DMS 273 (cell line): ENCODE data around the gene TNNC2.
"Not testable (repeated sequence)": the region's sequence is repeated elsewhere in the genome, so short reads cannot be mapped to it uniquely, and the experiment has no call there.

ENCODE experiments used
- DNase-seq: peaks from one replicate; lab custom pipeline; 2025; ENCODE audit not compliant: unreplicated experiment; lab: John Stamatoyannopoulos, UW

Gene TNNC2

DNA sequence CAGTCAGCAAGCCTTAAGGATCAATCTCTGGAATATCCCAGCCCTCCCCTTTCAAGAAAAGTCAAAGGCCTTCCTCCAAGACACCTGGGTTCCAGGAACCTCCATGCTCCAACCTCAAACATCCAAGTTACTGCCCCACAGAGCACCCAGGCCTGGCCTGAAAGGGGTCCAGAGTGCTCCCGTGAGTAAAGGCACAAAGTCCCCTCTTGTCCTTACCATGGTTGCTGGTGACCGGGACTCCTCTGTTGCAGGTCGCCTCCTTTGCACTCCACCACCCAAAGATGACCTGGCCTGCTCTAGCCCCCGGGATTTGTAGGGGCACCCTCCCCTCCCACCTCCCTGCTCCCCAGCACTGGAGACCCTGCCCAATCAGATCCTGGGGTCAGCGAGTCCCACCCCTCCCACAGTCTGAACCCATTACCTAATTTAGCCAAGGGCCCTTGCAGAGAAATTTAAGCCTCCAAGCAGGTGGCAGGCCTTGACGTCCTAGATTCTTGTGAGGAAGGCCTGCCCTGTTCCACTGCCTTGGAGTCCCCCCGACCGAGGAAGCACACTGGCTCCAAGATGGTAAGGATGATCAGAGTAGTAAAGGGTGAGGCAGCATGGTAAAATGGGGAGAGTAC lies at the start of gene TNNC2:
TNNC2 (minus strand) TSS at position 283 of the 623 bp plus-strand sequence; CDS start at position 219, 64 bp downstream.
- no peak for DNase-seq

DNA sequence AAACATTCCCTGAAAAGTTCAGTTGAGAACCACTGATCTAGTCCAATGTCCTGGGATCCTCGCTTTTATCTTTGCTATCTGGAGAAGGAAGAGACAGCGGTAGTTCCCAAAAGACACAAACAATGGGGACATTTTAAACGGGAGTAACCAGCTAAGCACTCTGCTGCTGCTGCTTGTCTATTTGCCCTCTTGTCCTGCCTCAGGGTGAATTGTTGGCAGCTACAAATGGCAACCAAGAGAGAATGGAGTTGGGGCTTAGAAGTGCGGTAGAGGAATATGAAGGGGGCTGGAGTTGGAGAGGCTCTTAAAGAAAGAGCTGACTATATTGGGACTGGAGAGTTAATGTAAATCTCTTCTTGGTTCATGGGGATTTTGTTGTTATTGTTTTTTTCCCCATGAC lies 47.5 kb upstream of the TNNC2 start:
- no peak for DNase-seq

DNA sequence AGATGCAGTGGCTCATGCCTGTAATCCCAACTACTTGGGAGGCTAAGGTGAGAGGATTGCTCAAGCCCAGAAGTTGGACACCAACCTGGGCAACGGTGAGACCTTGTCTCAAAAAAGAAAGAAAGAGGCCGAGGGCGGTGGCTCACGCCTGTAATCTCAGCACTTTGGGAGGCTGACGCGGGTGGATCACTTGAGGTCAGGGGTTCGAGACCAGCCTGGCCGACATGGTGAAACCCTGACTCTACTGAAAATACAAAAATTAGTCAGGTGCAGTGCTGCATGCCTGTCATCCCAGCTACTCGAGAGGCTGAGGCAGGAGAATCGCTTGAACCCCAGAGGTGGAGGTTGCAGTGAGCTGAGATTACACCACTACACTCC lies 47.0 kb upstream of the TNNC2 start:
- DNase-seq = not testable (repeated sequence)

DNA sequence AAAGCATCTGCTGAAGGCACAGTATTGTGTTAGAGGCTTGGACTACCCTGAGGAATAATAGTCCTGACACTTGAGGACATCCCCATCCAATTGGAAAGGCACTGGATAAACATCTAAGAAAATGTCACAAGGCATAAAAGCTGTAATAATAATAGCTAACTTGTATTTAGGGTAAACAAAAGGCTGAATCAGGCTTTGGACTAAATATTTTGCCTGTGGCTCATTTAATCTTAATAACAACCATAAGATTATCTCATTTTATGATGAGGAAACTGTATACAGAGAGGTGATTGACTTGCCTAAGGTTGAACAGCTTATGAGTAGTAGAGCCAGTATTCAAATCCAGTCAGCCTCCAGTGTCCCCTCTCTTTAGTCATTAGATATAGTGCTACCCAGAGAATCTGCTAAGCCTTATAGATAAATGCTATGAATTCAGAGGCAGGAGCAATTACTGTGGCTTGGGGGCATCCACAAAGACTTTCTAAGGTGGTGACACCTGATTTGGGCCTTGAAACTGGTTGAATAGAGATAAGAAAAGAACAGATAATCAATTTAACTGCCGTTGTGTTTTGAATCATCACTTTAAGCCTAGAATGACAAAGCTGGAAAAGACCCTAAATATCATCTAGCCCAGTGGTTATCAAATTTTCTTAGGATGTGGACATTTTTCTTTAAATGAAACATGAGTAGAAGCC lies 46.4 kb upstream of the TNNC2 start:
- DNase-seq = no peak

DNA sequence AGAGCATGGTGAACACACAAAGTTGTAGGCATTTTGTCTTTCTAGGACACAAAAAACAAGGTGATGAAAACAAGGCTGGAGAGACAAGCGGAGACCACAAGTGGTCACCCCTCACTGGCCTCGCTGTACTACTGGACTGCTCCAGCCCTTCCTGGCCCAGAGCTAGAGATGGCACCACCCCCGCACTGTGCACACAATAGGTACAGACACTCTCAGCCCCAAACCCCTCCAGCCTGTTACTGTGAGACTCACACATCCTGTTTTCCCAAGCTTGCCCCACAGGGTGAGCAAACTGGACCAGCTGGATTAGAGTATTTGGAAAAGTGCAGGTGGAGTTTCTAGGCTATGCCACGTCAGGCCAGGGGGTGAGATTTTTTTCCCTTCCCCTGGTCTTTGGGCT lies 45.5 kb upstream of the TNNC2 start:
- no peak for DNase-seq

DNA sequence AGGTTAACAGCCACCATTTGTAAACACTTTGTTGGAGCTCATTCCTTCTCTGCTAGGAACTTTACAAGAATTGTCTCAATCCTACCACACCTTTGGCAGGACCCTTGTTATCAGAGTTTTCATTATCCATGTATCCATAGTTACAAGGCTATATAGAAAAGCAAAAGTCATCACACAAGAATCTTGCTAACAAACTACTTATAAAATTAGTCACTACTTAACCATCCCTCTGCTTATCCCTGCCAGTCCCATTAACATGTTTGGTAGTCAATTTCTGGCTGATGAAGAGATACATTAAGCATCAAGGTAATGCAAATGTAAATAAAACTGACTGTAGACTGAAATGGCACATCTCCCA lies 40.7 kb upstream of the TNNC2 start:
- no peak for DNase-seq

DNA sequence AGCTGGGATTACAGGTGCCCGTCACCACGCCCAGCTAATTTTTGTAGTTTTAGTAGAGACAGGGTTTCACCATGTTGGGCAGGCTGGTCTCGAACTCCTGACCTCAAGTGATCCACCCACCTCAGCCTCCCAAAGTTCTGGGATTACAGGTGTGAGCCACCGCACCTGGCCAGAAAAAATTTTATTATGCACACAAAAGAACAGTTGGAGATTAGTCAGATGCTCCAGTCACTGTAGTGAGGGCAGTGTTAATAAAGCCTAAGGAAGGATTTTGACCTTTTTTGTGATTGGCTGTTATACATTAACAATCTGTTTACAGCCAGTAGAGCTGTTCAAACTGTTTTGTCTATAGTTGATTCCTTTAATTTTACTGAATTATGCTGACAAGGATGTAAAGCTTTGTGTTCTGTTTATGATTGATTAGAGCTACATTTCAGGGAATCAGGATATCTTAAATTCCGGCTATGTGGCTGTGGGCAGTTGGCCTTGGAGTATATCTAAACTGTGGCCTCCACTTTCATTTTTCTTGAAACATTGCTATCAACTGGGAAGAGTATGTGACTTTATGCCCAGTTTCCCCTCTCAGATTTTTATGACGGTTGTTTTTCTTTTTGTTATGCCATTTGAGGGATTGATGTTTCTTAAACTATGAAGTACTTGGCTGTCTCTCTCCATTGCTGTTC lies 40.2 kb upstream of the TNNC2 start:
- DNase-seq = no peak

DNA sequence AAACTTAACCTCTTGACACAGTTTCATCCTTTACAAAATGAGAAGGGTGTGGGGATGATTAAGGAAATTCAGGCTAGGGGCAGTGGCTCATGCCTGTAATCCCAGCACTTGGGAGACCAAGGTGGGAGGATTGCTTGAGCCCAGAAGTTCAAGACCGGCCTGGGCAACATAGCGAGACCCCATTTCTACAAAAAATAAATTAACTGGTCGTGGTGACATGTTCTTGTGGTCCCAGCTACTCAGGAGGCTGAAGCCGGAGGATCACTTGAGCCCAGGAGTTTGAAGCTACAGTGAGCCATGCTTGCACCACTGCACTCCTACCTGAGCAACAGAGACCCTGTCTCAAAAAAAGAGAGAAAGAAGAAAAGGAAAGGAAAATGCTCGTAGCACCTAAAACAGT lies 39.3 kb upstream of the TNNC2 start:
- no peak for DNase-seq

DNA sequence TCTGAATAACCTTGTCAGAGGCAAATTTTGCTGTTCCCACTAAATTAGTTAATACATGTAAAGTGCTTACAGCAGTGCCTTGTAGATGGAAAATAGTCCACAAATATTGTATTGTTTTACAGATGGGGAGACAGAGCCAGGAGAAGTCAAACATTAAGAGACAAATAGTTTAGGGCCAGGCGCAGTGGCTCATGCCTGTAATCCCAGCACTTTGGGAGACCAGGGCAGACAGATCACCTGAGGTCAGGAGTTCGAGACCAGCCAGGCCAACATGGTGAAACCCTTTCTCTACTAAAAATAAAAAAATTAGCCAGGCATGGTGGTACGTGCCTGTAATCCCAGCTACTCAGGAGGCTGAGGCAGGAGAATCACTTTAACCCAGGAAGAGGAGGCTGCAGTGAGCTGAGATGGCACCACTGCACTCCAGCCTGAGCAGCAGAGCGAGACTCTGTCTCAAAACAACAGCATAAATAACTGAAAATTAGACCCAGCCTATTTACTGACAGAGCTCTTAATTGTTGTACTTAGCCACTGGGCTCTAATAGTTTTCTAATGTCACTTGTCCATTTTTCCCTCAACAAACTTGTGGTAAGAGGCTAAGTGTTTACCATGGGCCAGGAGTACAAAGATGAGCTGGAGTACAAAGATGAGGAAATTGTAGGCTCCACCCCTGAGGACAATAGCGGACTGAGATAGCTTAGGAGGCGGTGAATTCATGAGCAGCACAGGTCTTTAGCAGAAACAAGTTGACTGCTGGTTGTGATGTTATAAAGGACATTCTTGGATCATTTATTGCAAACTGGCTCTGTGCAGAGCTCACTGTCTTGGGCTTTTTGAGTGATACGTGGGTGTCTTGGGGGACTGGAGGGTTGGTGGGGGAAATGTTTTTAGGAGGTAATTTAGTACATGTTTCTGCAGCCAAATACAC lies 36.7 kb upstream of the TNNC2 start:
- DNase-seq = no peak

DNA sequence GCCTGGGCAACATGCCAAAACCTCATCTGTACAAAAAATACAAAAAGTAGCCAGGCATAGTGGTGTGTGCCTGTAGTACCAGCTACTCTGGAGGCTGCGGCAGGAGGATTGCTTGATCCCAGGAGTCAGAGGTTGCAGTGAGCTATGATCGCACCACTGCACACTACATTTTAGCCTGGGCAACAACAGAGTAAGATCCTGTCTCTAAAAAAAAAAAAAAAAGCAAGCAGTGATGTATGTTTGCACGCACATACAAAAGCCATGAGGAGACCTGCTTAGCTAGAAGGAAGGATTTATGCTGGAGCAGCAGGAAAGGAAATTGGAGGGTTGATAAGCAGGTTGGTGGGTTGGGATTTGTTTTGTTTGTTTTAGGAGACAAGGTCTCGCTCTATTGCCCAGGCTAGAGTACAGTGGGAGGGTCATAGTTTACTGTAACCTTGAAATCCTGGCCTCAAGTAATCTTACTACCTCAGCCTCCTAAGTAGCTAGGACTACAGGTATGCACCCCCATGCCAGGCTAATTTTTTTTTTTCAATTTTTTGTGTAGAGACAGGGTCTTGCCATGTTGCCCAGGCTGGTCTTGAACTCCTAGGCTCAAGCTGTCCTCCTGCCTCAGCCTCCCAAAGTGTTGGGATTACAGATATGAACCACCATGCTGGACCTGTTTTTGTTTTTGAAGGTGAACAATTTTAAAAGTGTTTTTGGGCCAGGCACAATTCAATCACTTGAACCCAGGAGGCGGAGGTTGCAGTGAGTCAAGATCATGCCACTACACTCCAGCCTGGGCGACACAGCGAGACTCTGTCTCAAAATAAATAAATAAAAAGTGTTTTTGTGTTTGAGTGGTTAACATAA lies 34.3 kb upstream of the TNNC2 start:
- DNase-seq = peak; percentile 79

DNA sequence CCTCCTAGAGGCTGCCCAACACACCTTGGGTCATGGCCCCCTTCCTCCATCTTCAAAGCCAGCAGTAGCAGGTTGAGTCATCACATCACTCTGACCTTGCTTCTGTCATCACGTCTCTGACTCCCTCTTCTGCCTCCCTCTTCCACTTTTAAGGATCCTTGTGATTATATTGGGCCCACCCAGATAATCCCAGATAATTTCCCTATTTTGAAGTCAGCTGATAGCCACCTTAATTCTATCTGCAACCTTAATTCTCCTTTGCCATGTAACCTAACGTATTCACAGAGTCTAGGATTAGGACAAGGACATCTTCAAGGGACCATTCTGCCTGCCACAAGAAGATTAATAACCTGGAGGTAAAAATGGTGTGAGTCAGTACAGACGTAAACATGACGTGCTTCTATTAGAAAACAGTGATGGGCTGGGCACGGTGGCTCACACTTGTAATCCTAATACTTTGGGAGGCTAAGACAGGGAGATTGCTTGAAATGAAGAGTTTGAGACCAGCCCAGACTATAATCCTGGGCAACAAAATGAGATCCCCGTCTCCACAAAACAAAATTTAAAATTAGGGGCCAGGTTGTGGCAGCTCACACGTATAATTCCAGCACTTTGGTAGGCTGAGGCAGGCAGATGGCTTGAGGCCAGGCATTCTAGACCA lies 33.6 kb upstream of the TNNC2 start:
- DNase-seq = no peak

DNA sequence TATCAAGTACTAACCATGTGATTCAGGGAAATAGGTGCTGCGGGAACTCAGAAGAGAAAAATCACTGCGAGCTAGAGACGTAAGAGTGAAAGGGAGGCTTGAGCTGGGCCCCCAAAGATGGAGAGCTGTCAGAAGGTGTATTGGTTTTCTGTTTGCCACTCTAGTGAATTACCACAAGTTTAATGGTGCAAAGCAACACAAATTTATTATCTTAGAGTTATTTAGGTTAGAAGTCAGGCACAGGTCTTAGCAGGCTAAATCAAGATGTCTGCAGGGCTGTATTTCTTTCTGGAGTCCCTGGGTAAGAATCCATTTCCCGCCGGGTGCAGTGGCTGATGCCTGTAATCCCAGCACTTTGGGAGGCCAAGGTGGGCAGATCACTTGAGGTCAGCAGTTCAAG lies 32.8 kb upstream of the TNNC2 start:
- DNase-seq = no peak

DNA sequence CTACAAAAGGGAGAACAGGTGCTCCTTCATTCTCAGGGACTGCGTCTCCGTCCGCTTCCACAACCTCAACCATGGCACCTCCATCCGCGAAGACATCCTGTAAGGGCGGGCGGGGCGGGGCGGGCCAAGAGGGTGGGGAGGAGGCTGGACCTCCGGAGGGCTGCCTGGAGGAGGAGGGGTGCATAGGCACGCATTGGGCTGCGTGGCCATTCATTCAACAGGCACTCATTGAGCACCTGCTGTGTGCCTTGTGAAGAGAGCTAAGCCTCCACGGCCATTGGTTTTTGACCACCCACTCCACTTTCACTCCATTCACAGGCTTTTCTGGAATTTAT lies 30.7 kb upstream of the TNNC2 start:
- DNase-seq = no peak

DNA sequence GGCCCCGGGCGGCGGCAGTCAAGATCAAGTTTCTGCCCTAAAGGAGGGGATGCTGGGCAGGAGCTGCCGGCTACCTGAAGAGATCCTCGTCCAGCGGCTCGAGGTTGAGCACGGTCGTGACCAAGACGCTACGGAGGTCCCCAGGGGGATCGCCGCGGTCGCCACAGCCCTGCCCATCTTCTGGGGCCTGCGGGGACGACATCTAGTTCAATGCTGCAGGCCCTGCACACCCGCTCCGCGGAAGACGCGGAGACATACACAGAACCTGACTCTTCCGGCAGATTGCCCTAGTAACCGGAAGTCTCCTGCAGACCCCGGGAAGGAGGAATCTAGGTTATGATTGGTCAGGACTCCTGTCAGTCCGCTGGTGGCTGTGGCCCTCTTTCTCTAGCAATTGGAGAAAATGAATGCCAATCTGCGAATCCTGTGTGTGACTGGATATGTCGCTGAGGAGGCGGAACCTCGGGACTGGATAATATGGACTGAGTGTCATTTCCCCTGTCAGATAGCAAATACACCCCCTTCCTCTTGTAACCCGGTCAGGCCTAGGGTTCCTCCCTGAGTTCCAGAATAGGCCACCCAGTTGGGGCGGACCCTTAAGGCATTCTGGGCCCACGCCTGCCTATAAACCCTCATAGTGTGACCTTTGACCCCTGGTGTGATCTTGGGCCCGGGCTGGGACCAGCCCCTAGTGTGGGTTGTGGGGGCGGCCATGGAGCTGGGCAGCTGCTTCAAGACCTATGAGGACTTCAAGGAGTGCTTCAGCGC lies 30.2 kb upstream of the TNNC2 start, which contains the start of the genes ACOT8 and ZSWIM3:
ACOT8 (minus strand) TSS at position 279 of the 768 bp plus-strand sequence; CDS start at position 202, 77 bp downstream.
ZSWIM3 (plus strand) TSS at position 501 of the 768 bp plus-strand sequence; CDS start at position 713, 212 bp downstream.
- DNase-seq = peak; percentile 100

DNA sequence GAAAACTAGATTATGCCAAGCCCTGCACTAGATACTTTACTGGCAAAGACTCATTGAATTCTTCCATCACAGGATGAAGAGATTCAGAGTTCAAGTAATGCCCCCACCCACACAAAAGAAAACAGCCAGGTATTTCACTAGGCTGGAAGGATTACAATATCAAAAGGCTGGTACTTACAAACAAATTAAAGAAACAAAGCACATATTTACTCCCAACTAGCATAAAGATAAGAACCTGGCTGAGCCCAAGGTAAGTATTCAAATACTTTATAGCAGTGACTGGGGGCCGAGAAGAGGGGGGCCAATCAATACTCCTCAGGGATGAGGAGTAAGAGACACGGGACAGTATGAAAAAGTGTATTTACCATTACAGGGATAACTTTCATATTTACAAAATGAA lies 26.4 kb upstream of the TNNC2 start:
- DNase-seq = no peak

DNA sequence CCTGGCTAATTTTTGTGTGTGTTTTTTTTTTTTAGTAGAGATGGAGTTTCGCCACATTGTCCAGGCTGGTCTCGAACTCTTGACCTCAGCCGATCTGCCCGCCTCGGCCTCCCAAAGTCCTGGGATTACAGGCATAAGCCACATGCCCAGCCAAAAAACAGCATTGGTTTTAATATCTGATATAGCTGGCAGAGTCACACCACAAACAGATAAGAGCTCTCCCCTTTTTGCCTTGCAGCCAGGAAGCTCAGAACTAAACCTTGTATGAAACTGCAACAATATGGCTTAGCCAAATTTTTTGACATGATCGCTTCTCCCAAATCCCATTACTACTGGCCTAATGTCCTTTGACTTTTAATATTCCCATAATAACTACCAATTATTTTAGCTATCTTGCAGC lies 25.2 kb upstream of the TNNC2 start:
- DNase-seq = no peak

DNA sequence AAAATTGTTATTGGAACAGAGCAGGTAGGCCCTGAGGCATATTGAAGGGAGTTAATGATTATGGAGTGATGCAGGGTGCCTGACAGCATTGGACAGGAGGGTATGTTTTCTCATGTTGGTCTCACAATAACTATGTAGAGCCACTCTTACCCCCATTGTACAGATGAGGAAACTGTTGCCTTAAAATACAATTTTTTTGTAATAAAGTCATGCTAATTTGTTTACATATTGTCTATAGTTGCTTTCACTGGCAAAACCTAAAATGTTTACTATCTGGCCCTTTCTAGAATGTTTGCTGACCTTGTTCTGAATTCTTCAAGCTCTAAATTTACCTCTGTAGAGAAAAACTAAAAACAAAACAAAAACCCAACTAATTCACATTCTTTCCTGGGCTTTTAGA lies 24.4 kb upstream of the TNNC2 start:
- DNase-seq = no peak

DNA sequence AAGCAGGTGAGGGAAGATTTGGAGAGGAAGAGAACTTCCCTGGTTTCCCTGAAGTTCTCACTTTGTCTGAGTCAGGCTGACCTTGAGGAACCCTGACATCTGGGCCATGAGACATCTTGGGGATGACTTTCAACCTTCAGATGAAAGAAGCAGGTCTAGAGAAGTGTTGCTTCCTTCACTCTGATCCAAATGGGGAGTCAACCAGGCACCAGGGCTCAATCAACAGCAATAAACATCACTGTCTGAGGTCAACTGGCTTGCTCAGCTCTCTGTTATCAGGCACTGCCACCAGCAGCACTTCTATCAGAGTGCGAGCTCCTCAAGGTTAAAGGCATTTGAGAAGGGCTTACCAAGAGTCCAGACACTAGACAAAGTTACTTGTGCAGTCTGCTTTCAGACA lies 23.8 kb upstream of the TNNC2 start:
- DNase-seq = no peak

DNA sequence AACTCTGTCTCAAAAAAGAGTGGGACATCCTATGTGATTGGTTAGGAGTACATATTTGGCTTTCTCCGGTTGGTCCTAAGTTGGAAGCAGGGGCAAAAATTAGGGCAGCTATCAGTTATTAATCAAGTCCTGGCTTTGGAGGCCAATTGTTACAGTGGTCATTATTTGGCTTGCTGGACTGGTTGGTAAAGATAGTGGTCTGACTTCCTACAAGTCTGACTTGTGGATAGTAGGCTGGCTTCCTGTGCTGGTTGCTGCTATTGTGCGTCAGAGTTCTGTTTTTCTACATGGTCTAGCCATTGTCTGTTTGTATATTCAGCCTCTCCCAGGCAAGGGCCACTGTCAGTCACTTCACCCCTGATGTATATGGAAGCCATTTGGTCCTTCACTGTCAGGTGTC lies 23.1 kb upstream of the TNNC2 start:
- DNase-seq = no peak
